ENCODE results near the gene CCDC9. TPM values are rescaled to one million over a fixed set of nuclear protein-coding genes. Genes with fewer than 3 reads are reported as not detected.

CCDC9 gene
- total and polyA plus RNA-seq, 2 of the 13 experiments (the other 11 are each of a cell fraction or from before 2014, with no cell fraction given): 2.9 to 6.3 TPM

- peak; percentile 66 for TF ChIP-seq ZFY (CRISPR knock-in tag; IDR thresholded peaks at IDR 0.05)
- peak; percentile 69 for TF ChIP-seq ZNF687 (CRISPR knock-in tag; IDR thresholded peaks at IDR 0.05)
- peak; percentile 47; the same call in 1 of the 2 replicates for TF ChIP-seq SMYD3 (CRISPR knock-in tag; IDR thresholded peaks at IDR 0.05)
- peak; percentile 44; the same call in 1 of the 2 replicates for TF ChIP-seq THAP9 (CRISPR knock-in tag; IDR thresholded peaks at IDR 0.05; ENCODE audit: borderline replicate concordance)
- peak; percentile 4 for TF ChIP-seq MED8 (CRISPR knock-in tag; IDR thresholded peaks at IDR 0.05; ENCODE audit: insufficient replicate concordance)
- TF ChIP-seq IKZF5 (CRISPR knock-in tag; IDR thresholded peaks at IDR 0.05): peak; percentile 54
- 0 out of 2 replicates have a peak, but pooled peaks have one; percentile 23 for TF ChIP-seq ZNF766 (CRISPR knock-in tag; IDR thresholded peaks at IDR 0.05; ENCODE audit: borderline replicate concordance)
- TF ChIP-seq HNRNPK (IDR thresholded peaks at IDR 0.05; ENCODE audit: low read depth, low read length, poor library complexity, severe bottlenecking): peak; percentile 94
- no peak for TF ChIP-seq ZNF543 (CRISPR knock-in tag; IDR thresholded peaks at IDR 0.05)
- peak; percentile 0; the same call in 1 of the 2 replicates for TF ChIP-seq ZNF782 (CRISPR knock-in tag; IDR thresholded peaks at IDR 0.05; ENCODE audit: borderline replicate concordance)
- no peak for TF ChIP-seq ETV6 (CRISPR knock-in tag; conservative IDR thresholded peaks at IDR 0.05)
- TF ChIP-seq RBM22 (optimal IDR thresholded peaks at IDR 0.05; ENCODE audit: low read length): peak; percentile 89
- peak; percentile 4; the same call in 1 of the 2 replicates for TF ChIP-seq SIX1 (CRISPR knock-in tag; IDR thresholded peaks at IDR 0.05; ENCODE audit: borderline replicate concordance)
- TF ChIP-seq POGZ (CRISPR knock-in tag; IDR thresholded peaks at IDR 0.05): 0 out of 2 replicates have a peak, but pooled peaks have one; percentile 13
- TF ChIP-seq THAP8 (CRISPR knock-in tag; IDR thresholded peaks at IDR 0.05; ENCODE audit: borderline replicate concordance): no peak
- TF ChIP-seq ZNF18 (CRISPR knock-in tag; IDR thresholded peaks at IDR 0.05; ENCODE audit: insufficient replicate concordance): no peak
These were observed 29.6 kb upstream of the CCDC9 start (continued) for GRCh38 chr19:47226426-47227351.
